ENCODE measurements around the gene TRIM44.
"Not testable (repeated sequence)": the region's sequence is repeated elsewhere in the genome, so short reads cannot be mapped to it uniquely, and the experiment has no call there.

Gene TRIM44

DNA sequence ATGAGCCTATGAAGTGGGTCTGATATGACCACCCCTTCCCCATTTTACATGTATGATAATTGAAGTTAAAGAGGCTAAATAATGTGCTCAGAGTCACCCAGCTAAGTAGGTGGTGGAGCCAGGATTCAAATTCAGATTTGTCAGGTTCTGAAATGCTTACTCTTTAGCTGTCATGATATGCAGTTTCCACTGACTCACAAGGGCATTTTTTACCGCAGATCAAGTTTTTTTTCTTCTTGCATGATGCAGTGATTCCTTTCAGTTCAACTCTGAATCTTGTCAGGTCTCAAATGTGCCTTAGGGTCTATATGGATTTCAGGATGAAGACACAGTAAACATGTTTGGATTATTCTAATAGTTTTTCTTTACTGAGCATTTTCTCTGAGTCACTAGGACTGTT lies 12.6 kb upstream of the TRIM44 start:
- FAIRE-seq: no peak
- DNase-seq (ENCODE audit: insufficient read length, low spot score): no peak
- TF ChIP-seq SPI1 (IDR thresholded peaks at IDR 0.05; ENCODE audit: low read depth, low read length) (no peak), TAF1 (IDR thresholded peaks at IDR 0.05; ENCODE audit: low read depth, low read length) (no peak), POLR2AphosphoS5 (IDR thresholded peaks at IDR 0.05; ENCODE audit: low read depth, low read length) (no peak), POLR2A (IDR thresholded peaks at IDR 0.05; ENCODE audit: low read depth, low read length) (no peak), PAX5 (IDR thresholded peaks at IDR 0.05; ENCODE audit: insufficient read depth, low read length, severe bottlenecking) (no peak), POU2F2 (IDR thresholded peaks at IDR 0.05; ENCODE audit: low read depth, low read length) (no peak)

DNA sequence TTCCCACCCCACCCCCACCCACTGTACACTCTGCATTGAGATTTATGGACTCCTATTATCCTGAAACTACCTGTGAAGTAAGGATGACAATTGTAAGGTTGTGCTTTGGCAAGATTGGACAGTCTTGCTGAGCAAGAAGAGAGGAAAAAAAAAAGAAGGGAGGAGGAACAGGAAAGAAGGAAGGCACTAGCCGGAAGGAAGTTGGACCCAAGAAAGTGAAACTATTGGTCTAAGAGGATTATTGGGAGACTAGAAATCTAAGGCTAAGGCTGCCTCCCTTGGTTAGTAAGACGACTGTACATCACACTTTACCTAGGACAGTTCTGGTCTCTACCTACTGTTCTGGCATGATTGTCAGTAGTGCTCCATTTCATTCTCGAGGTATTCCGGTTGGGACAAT lies 12.1 kb upstream of the TRIM44 start:
- FAIRE-seq: no peak
- TF ChIP-seq POLR2A (IDR thresholded peaks at IDR 0.05; ENCODE audit: low read depth, low read length) (no peak), PAX5 (IDR thresholded peaks at IDR 0.05; ENCODE audit: insufficient read depth, low read length, severe bottlenecking) (no peak), SPI1 (IDR thresholded peaks at IDR 0.05; ENCODE audit: low read depth, low read length) (no peak), TAF1 (IDR thresholded peaks at IDR 0.05; ENCODE audit: low read depth, low read length) (no peak), POU2F2 (IDR thresholded peaks at IDR 0.05; ENCODE audit: low read depth, low read length) (no peak), POLR2AphosphoS5 (IDR thresholded peaks at IDR 0.05; ENCODE audit: low read depth, low read length) (no peak)

DNA sequence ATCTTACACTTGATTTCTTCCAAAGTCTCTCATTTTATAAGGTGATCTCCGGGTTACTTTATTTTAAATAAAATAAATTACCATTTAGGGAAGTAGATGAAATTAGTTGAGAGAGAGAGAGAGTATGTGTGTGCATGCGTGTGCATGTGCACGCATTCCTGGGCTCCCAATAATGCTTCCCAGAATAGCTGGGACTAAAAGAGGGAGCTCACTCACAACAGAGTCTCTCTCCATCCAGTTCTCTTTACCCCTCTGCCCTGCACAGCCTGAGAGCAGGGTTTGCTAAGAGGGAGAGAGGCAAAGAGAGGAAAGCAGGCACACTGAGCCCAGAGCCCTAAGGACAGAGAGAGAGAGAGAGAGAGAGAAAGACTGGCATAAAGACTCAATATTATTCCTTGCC lies 11.3 kb upstream of the TRIM44 start:
- DNase-seq (ENCODE audit: insufficient read length, low spot score) (no peak), FAIRE-seq (no peak)
- TF ChIP-seq TAF1 (IDR thresholded peaks at IDR 0.05; ENCODE audit: low read depth, low read length) (no peak), POLR2A (IDR thresholded peaks at IDR 0.05; ENCODE audit: low read depth, low read length) (no peak), POLR2AphosphoS5 (IDR thresholded peaks at IDR 0.05; ENCODE audit: low read depth, low read length) (no peak), PAX5 (IDR thresholded peaks at IDR 0.05; ENCODE audit: insufficient read depth, low read length, severe bottlenecking) (no peak), POU2F2 (IDR thresholded peaks at IDR 0.05; ENCODE audit: low read depth, low read length) (no peak), SPI1 (IDR thresholded peaks at IDR 0.05; ENCODE audit: low read depth, low read length) (no peak)

More for the DNA sequence above, 12.1 kb upstream of the TRIM44 start:
- no peak for DNase-seq (ENCODE audit: insufficient read length, low spot score)

DNA sequence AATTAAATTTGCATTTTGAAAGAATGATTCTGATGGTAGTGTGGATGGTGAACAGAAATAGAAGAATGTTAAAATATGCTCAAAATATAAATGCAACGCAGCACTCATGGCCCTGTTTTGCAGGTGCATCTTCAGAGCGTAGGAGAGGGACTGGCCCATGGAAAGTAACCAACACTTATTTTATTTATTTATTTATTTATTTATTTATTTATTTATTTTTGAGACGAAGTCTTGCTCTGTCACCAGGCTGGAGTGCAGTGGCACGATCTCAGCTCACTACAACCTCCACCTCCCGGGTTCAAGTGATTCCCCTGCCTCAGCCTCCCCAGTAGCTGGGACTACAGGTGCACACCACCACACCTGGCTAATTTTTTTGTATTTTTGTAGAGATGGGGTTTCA lies 9.8 kb upstream of the TRIM44 start:
- not testable (repeated sequence) for FAIRE-seq; DNase-seq (ENCODE audit: insufficient read length, low spot score)

DNA sequence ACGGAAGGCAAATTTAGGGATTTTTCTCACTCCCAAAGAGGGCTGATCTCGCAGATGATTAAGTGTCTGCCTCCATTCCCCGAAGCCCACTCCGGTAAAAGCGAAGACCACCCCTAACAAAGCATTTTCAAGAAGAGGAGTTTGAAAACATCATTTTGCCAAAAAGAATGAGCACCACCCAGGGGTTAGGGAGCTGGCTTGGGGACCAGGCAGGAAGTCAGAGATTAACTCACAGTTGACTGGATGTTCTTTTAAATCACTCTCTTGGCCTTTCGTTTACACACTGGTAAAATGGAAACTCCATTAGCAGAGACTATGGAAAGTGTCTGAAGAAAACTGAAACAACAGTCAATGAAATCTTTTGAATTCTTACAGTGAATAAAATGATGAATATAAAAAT lies 7.9 kb upstream of the TRIM44 start:
- TF ChIP-seq PAX5 (IDR thresholded peaks at IDR 0.05; ENCODE audit: insufficient read depth, low read length, severe bottlenecking) (no peak), POLR2A (IDR thresholded peaks at IDR 0.05; ENCODE audit: low read depth, low read length) (no peak), TAF1 (IDR thresholded peaks at IDR 0.05; ENCODE audit: low read depth, low read length) (no peak), SPI1 (IDR thresholded peaks at IDR 0.05; ENCODE audit: low read depth, low read length) (no peak), POLR2AphosphoS5 (IDR thresholded peaks at IDR 0.05; ENCODE audit: low read depth, low read length) (no peak), POU2F2 (IDR thresholded peaks at IDR 0.05; ENCODE audit: low read depth, low read length) (no peak)
- no peak for DNase-seq (ENCODE audit: insufficient read length, low spot score)
- no peak for FAIRE-seq

DNA sequence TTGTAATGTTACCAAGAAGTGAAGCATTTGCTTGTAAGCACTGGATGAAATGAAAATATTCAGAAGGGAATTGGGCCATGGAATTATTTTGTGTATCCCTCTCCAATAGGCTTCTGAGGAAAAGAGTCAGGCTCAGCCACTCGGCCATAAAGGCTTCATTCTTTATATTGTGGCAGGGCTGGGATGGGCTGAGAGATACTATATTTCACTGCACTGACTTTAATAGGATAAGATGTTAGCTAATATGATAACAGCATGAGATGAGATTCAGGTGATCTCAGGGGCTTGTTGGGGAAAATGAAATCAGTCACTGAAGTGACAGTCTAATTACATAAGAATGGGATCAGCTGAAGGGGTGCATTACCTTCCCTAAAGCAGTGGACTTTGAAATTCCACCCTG lies 7.3 kb upstream of the TRIM44 start:
- DNase-seq (ENCODE audit: insufficient read length, low spot score) (no peak), FAIRE-seq (no peak)
- no peak for TF ChIP-seq SPI1 (IDR thresholded peaks at IDR 0.05; ENCODE audit: low read depth, low read length)
- no peak for TF ChIP-seq POLR2AphosphoS5 (IDR thresholded peaks at IDR 0.05; ENCODE audit: low read depth, low read length)
- no peak for TF ChIP-seq POU2F2 (IDR thresholded peaks at IDR 0.05; ENCODE audit: low read depth, low read length)
- no peak for TF ChIP-seq PAX5 (IDR thresholded peaks at IDR 0.05; ENCODE audit: insufficient read depth, low read length, severe bottlenecking)
- no peak for TF ChIP-seq POLR2A (IDR thresholded peaks at IDR 0.05; ENCODE audit: low read depth, low read length)
- TF ChIP-seq TAF1 (IDR thresholded peaks at IDR 0.05; ENCODE audit: low read depth, low read length): no peak

DNA sequence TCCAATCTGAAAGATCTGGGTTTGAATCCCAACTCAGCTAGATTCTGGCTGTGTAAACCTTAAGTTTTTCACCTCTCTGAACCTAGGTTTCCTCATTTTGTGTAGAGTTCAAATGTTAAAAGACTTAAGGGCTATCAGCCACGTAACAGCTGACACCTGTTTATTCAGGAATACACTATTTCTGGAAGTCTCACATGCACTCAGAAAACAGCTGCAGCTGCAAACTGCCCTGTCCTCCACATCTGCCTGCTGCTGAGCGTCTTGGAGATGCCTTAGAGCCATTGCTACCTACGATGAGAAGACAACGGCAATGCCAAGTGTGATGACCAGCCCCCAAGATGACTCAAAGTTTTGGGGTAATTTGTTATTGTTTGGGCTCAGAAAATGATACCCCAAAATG lies 6.7 kb upstream of the TRIM44 start:
- no peak for FAIRE-seq
- no peak for DNase-seq (ENCODE audit: insufficient read length, low spot score)
- TF ChIP-seq SPI1 (IDR thresholded peaks at IDR 0.05; ENCODE audit: low read depth, low read length) (no peak), POLR2AphosphoS5 (IDR thresholded peaks at IDR 0.05; ENCODE audit: low read depth, low read length) (no peak), POLR2A (IDR thresholded peaks at IDR 0.05; ENCODE audit: low read depth, low read length) (no peak), PAX5 (IDR thresholded peaks at IDR 0.05; ENCODE audit: insufficient read depth, low read length, severe bottlenecking) (no peak), TAF1 (IDR thresholded peaks at IDR 0.05; ENCODE audit: low read depth, low read length) (no peak), POU2F2 (IDR thresholded peaks at IDR 0.05; ENCODE audit: low read depth, low read length) (no peak)

DNA sequence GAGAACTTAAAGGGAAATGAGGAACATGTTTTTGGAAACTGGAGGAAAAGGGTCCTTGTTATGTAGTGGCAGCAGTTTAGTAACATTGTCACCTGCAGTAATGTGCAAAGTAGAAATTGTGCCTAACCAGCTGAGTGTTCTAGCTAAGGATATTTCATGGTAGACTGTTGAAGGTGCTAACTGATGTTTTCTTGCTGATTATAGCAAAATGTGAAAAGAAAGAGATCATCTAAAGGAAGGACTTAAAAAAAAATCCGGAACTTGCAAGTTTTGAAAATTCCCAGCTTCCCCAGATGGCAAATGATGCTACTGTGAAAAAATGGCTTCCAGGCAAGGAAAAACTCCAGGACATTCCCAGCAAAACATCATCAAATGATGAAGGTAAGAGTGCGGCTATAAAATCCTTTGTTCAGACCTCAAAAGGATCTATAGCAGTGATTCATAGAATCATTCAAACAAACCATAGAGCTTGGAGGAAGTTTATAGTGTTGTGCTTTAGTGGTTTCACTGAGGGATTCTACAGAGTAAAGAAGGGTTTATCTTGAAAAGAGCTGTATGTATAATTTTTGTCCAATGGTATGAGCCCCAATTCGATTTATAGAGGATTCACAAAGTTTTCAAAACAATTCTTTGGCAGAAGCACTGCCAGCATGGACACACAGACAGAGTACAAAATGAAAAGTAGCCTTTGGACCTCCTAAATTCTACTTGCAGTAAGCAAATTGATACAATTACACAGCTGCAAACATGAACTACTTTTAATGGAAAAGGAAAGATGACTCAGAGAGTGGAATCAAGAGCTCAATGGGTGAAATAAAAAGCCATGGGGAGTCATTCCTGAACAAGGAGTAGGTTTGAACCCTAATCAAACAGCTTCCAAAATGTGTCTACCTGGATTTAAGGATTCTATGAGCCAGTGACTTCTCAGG lies 4.3 kb upstream of the TRIM44 start:
- DNase-seq (ENCODE audit: insufficient read length, low spot score) (no peak), FAIRE-seq (no peak)
- TF ChIP-seq POU2F2 (IDR thresholded peaks at IDR 0.05; ENCODE audit: low read depth, low read length) (no peak), SPI1 (IDR thresholded peaks at IDR 0.05; ENCODE audit: low read depth, low read length) (no peak), PAX5 (IDR thresholded peaks at IDR 0.05; ENCODE audit: insufficient read depth, low read length, severe bottlenecking) (no peak), POLR2AphosphoS5 (IDR thresholded peaks at IDR 0.05; ENCODE audit: low read depth, low read length) (no peak), POLR2A (IDR thresholded peaks at IDR 0.05; ENCODE audit: low read depth, low read length) (no peak), TAF1 (IDR thresholded peaks at IDR 0.05; ENCODE audit: low read depth, low read length) (no peak)

DNA sequence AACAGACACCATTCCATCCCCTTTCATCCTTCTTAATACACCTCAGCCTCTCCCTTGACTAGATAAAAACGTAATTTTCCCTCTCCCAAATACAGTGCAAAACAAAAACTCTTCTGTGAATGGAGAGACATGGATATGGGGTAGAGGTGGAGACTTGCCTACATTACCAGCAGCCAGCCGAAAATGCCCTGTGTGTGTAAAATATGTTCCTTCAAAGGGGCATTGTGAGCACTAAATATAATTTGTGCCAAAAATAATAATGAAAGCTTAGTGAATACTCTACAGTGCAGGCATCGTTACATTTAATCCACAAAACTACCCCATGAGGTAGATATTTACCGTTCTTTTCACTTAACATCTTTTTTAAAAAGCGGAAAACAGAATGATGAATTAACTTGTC lies 1.0 kb upstream of the TRIM44 start:
- DNase-seq (ENCODE audit: insufficient read length, low spot score): no peak
- FAIRE-seq: no peak
- TF ChIP-seq POLR2A (IDR thresholded peaks at IDR 0.05; ENCODE audit: low read depth, low read length) (no peak), PAX5 (IDR thresholded peaks at IDR 0.05; ENCODE audit: insufficient read depth, low read length, severe bottlenecking) (no peak), POU2F2 (IDR thresholded peaks at IDR 0.05; ENCODE audit: low read depth, low read length) (no peak), POLR2AphosphoS5 (IDR thresholded peaks at IDR 0.05; ENCODE audit: low read depth, low read length) (no peak), SPI1 (IDR thresholded peaks at IDR 0.05; ENCODE audit: low read depth, low read length) (no peak), TAF1 (IDR thresholded peaks at IDR 0.05; ENCODE audit: low read depth, low read length) (no peak)

All from GM12891 (cell line).